GM10248 (cell line): ENCODE data around the gene ATP5ME.
A peak's percentile ranks its signal among the peaks of the same experiment; 100 is the strongest.

ENCODE experiments used
- CTCF ChIA-PET: fragments of 300-600 bp; sonication (Branson Sonifier 250); formaldehyde crosslinking; extraction: SDS; loops from one replicate; lab custom pipeline; 2021; ENCODE audit warnings: antibody characterized with exemption; lab: Yijun Ruan, JAX
- POLR2A ChIA-PET: fragments of 350-650 bp; sonication (Branson Sonifier 250); formaldehyde crosslinking; extraction: SDS; loops from one replicate; lab custom pipeline; 2020; ENCODE audit warnings: antibody characterized with exemption; lab: Yijun Ruan, JAX
- DNase-seq: peaks from one replicate; pipeline ENCODE4 v3.0.0; 2012; ENCODE audit errors: extremely low spot score
- CTCF ChIP-seq: IDR thresholded peaks from 2 replicates; pipeline ENCODE4 v1.5.1; 2012; ENCODE audit warnings: mild to moderate bottlenecking, low read depth; ENCODE audit errors: extremely low read depth, missing control alignments, control extremely low read depth

ATP5ME gene

GRCh38 chr4:663438-664428 lies 10.3 kb downstream of the ATP5ME start:
- peak; percentile 16 for TF ChIP-seq CTCF
- peak; percentile 81 for DNase-seq
- CTCF ChIA-PET: interaction anchor here (0.8 to 3.2 kb wide), 4 partner anchors 9 to 20 kb away, joined by 3 to 22 read pairs (median 4); partner anchors contain the start of genes ATP5ME and MYL5

GRCh38 chr4:663046-663437 lies 11.0 kb downstream of the ATP5ME start:
- ChIA-PET POLR2A (no interaction called here), CTCF (interaction anchor here (3.2 kb wide), 1 partner anchor 12 kb away, joined by 22 read pairs; the partner anchor contains the start of genes ATP5ME and MYL5)
- TF ChIP-seq CTCF: no peak
- DNase-seq: no peak

More at GRCh38 chr4:663438-664428, 10.3 kb downstream of the ATP5ME start:
- POLR2A ChIA-PET: interaction anchor here (0.6 kb wide), 1 partner anchor 165 kb away, joined by 5 read pairs; the partner anchor contains the start of genes PIGG and ZNF721

- DNase-seq: no peak
- no peak for TF ChIP-seq CTCF
- CTCF ChIA-PET: no interaction called here
- POLR2A ChIA-PET: no interaction called here
Measured at GRCh38 chr4:661881-662761, 12.0 kb downstream of the ATP5ME start.

- ChIA-PET POLR2A (no interaction called here), CTCF (no interaction called here)
- TF ChIP-seq CTCF: no peak
- no peak for DNase-seq
Measured at GRCh38 chr4:661231-661630, 12.8 kb downstream of the ATP5ME start.

- DNase-seq: no peak
- CTCF ChIA-PET: no interaction called here
- no peak for TF ChIP-seq CTCF
- POLR2A ChIA-PET: no interaction called here
Measured at GRCh38 chr4:660401-660800, 13.7 kb downstream of the ATP5ME start.

GRCh38 chr4:659851-660250 lies 14.2 kb downstream of the ATP5ME start:
- DNase-seq: no peak
- ChIA-PET CTCF (no interaction called here), POLR2A (no interaction called here)
- no peak for TF ChIP-seq CTCF
